GM19467 (cell line): Measurements from ENCODE around the gene ASCC1.
"Not testable (repeated sequence)": the region's sequence is repeated elsewhere in the genome, so short reads cannot be mapped to it uniquely, and the experiment has no call there.

ENCODE experiments used
- ATAC-seq: cut with Tn5 transposase; IDR thresholded peaks from one replicate; pipeline ENCODE4 v1.9.1; 2021; ENCODE audit warnings: mild to moderate bottlenecking, moderate library complexity; ENCODE audit not compliant: unreplicated experiment

The ASCC1 gene

DNA sequence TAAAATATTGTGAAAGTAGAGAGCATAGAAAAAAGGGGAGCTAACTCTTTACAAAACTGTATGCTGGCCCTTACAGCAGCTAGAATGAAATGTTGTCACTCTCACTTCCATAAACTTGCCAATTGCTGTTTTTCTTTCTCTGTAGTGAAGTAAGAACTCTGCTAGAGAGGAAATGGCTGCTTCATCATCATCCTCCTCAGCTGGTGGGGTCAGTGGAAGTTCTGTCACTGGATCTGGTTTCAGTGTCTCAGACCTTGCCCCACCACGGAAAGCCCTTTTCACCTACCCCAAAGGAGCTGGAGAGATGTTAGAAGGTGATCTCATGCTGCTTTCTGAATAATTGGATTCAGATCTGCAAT, 7.6 kb upstream of the ASCC1 start:
- no peak for ATAC-seq

DNA sequence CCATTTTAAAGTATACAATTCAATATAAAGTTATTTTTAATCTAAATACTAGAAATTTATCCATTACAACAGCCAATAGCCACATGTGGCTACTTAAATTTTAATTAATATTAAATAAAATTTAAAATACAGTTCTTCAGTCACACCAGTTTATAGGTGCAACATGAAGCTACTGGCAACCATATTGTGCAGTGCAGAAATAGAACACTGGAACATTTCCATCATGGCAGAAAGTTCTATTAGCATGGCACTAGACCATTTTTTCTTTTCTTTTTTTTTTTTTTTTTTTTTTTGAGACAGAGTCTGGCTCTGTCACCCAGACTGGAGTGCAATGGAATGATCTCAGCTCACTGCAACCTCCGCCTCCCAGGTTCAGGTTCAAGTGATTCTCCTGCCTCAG, 5.2 kb upstream of the ASCC1 start:
- no peak for ATAC-seq

DNA sequence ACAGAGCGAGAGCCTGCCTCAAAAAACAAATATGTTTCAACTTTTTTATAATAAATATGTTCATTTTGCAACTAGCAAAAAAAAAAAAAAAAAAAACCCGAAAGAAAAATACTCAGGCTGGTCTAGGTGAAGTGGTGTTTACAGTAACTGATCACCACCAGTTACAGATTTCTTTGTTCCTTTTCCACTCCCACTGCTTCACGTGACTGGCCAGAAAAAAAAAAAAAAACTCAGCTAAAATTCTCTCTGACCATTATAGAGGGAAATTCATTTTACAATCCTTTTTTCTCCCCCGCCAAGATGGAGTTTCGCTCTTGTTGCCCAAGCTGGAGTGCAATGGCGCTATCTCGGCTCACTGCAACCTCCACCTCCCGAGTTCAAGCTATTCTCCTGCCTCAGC, 4.6 kb upstream of the ASCC1 start:
- no peak for ATAC-seq

DNA sequence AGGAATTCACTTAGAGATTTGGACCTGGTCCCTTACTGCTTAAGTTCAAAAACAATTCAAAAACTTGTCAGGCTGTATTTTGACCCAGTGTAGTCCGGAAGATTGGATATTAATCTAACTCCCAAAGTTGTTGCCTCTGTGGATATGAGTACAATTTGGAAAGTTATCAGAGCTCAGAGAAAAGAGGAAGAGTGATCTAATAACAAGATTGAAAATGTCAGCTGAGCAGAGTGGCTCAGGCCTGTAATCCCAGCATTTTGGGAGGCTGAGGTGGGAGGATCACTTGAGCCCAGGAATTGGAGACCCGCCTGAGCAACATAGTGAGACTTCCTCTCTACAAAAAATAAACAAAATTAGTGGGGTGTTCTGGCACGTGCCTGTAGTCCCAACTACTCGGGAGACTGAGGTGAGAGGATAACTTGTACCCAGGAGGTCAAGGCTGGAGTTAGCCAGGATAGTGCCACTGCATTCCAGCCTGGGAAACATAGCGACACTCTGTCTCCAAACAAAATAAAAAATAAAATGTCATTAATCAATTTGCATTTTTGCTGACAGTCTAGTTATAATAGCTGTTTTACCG, 3.2 kb upstream of the ASCC1 start:
- ATAC-seq = no peak

DNA sequence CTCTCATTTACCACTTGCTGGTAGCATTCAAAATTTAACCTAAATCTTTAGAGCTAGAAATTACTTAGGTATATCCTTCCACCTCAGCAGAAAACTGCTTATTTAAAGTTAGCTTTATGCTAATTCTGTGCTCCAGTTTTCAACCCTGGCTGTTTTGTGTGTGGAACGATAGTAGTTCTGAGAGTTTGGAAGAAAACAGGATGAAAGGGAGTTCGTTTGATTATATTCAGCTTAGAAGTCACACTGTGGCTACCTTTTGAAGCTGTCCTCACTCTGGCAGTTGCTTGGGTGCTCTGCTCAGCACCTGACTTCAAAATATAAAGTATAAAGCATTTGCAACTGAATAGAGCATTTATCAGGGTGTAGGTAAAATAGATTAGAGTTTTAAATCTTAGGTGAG, 2.6 kb upstream of the ASCC1 start:
- ATAC-seq = no peak

DNA sequence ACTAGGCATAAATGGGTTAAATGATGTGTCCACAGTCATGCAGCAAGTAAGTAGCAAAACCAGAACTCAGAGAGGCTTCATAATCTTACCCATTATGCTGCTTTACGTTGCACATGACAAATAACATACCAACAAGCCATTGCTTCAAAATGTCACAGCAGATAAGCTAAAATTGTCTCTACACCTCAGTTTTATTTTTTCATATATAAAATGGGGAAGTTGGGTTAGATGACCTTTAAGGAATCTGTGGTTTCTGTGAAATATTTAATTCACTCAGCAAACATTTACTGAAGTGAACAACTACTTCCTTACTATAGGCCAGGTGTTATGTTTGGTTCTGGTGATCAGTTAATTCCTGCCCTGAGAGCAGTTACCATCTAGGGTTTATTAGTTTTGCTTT, 2.2 kb upstream of the ASCC1 start:
- no peak for ATAC-seq

DNA sequence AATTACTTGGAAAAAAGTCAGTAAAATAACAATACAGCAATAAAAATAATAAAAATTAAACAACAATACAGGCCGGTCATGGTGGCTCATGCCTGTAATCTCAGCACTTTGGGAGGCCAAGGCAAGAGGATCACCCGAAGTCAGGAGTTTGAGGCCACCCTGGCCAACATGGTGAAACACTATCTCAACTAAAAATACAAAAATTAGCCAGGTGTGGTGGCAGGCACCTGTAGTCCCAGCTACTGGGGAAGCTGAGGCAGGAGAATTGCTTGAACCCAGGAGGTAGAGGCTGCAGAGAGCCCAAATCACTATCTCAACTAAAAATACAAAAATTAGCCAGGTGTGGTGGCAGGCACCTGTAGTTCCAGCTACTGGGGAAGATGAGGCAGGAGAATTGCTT, 4.2 kb downstream of the ASCC1 start:
- not testable (repeated sequence) for ATAC-seq

DNA sequence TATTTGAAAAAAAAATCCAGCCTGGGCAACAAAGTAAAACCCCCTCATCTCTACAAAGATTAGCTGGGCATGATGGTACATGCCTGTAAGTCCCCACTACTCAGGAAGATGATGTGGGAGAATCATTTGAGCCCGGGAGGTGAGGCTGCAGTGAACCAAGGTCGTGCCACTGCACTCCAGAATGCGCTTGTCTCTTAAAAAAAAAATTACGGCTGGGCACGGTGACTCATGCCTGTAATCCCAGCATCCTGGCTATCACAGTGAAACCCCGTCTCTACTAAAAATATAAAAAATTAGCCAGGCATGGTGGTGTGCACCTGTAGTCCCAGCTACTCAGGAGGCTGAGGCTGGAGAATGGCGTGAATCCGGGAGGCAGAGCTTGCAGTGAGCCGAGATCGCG, 4.7 kb downstream of the ASCC1 start:
- ATAC-seq = not testable (repeated sequence)

DNA sequence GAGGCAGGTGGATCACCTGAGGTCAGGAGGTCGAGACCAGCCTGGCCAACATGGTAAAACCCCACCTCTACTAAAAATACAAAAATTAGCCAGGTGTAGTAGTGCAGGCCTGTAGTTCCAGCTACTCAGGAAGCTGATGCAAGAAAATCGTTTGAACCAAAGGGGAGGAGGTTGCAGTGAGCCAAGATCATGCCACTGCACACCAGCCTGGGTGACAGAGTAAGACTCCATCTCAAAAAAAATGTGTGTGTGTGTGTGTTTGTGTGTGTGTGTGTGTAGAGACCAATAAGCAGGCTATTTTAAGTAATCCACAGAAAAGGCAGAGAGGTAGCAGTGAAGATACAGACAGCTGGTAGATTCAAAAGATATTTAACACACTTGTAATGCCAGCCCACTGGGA, 7.5 kb downstream of the ASCC1 start:
- not testable (repeated sequence) for ATAC-seq

DNA sequence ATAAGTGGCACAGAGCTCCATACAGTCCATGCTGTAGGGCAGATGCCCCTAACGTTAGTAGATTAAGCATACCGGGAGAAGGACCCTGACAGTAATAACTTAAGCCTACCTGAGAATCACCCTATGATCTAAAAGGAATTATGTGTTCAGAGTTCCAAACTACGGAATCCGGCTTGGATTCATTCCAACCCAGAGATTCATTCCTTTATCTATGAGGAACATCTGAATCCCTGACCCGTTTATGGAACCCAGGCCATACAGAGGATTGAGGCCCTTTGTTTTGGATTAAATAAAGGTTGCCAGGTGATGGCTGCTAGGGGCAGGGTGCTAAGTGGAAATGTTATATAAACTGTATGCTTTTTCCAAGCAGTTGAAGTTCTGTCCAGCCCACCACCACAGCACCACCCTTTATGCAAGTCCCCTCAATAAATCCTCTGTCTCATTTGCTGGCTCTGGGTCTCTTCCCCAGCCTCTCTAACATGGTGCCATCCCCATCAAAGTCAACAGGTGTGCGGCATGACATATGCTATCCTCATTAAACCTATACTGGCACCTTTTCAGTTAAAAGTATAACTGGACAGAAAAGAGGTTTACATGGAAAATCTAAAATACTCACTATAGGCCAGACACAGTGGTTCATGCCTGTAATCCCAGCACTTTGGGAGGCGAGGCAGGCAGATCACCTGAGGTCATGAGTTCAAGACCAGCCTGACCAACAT, 9.4 kb downstream of the ASCC1 start:
- no peak for ATAC-seq

DNA sequence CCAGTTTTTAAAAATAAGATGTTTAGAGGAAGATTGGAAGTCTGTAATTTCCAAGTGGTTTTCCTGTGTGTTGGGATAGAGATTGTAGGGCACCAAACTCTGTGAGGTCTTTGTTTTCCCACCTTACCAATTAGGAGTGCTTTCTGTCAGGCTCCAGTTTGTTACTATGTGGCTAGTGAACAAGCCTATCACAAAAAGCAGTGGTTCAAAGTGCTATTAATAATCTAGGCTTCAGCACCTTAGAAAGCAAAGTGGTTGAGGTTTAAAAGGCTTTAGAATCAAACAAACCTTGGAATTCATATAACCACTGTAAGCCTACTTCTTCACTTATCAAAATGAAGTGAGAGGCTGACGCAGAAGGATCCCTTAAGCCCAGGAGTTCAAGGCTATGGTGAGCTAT, 11.4 kb downstream of the ASCC1 start:
- no peak for ATAC-seq

DNA sequence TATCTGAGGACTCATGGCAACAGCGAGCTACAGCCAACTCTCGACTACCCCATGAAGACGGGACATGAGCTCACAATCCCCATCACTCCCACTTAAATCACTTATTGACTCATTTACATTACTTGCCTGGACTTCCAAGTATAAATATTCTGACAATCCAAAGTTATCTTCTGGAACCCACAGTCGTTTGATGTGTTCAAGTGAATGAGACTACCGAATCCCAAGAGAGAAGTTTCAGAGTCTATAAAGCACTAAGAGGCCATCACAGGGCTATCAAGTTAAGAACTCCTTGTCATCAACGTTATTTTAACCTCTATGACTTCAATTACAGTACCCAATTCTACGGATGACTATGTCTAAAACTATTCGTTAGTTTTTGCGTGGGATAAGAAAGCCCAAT, 11.8 kb downstream of the ASCC1 start:
- ATAC-seq = no peak

DNA sequence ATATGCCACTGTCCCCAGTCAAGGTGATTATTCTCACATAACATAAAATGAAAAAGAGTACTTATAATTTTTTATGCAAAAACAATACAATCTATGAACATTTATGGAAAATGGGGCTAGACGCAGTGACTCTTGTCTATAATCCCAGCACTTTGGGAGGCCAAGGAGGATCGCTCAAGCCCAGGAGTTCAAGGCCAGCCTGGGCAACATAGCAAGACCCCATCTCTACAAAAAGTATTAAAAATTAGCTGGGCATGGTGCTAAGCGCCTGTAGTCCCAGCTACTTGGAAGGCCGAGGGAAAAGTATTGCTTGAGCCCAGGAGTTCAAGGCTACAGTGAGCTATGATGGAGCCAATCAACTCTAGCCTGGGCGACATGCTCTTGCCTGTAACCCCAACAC, 14.8 kb downstream of the ASCC1 start:
- ATAC-seq = no peak

DNA sequence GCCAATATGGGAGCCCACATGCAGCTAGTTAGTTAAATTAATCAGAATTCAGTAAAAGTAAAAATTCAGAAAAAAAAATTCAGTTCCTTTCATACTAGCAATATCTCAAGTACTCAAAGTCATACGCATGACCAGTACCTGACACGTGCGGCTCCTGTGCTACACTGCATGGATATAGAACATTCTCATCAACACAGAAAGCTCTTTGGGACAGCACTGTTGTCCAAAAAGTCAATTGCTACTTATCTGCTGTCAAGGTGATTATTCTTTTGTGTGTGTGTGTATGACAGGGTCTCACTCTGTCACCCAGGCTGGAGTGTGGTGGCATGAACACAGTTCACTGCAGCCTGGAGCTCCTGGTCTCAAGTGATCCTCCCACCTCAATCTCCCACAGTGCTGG, 15.2 kb downstream of the ASCC1 start:
- no peak for ATAC-seq

DNA sequence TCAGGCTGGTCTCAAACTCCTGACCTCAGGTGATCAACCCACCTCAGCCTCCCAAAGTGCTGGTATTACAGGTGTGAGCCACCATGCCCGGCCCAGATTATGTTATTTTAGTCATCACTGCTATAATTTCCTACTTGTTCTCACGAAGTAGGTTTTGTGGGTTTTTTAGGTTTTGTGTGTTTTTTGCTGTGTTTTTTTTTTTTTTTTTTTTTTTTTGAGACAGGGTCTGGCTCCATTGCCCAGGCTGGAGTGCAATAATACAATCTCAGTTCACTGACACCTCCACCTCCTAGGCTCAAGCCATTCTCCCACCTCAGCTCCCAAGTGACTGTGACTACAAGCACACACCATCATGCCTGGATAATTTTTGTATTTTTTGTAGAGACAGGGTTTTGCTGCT, 21.1 kb downstream of the ASCC1 start:
- no peak for ATAC-seq

DNA sequence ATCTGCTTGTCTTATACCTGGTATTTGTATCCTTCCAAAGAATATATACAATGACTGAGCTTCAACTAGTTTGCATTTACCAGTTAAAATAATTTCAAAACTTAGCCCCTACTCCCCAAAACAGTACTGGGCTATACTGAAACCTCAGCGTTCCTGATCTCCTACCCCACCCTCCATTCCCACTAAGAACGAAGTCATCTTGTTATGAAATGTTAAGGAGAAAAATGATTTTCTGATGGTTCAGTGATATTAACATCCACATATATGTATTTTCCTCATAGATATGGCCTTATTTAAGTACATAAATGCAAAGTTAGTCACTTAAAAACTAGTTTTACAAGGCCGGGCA, 29.1 kb downstream of the ASCC1 start:
- no peak for ATAC-seq

DNA sequence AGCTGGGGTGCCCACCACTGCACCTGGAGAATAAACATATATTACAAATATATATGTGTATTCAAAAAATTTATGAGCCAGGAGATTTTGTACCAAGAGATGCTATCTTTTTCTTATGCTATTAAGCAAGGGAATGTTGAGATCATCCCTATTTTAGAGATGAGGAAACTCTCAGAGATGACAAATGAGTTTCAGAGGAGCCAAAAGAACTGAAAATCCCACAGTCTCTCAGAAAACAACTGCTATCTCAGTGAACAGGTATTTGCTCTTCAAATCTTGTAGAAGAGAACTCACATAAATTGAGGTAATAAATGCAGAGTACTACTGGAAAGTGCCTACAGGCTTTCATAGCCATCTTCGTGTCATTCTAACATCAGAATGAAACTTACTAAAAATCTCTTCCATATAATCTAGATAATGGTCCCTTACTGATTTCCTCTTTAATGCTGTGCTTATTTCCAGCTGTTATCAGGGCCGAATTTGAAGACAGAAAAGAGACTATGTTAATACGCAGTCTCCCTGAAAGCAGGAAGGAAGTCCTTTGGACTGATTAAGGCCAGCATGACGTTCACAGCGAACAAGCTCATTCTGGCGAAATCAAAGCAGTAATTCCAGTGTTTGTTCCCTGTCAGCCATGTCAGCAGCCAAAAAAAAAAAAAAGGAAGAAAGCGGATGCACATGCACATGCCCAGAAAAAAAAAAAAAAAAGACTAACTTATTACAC, 29.7 kb downstream of the ASCC1 start:
- no peak for ATAC-seq

DNA sequence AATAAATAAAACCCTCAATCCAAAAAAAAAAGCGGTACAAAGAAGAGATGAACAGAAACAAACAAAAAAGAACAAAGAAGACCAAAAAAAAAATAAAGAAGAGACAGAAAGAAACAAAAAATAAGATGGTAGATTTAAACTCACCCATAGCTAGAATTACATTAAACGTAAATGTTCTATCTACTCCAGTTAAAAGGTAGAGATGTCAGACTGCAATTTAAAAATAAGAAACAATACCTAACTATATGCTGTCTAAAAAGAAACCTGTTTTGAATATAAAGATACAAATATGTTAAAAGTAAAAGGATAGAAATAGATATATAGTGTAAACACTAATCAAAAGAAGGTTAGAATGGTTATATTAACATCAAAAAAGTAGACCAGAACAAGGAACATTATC, 31.9 kb downstream of the ASCC1 start:
- no peak for ATAC-seq

DNA sequence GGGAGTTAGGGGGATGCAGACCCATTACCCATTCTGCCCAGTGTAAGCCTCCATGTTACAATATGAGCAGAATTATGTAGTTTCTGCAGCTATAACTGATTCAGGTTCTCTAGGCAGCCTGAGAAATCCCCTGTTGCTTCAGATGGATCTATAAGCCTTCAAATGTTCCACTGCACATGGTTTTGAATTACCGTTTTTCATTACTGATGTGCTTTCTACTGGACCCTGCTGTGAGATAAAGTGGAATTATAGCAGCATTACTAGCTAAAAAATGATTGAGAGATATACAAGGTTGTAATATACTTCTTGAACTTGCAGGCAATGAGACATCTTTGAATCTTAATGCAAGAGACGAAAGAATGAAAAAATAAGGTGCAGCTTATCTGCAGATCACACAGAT, 38.6 kb downstream of the ASCC1 start:
- ATAC-seq = no peak

DNA sequence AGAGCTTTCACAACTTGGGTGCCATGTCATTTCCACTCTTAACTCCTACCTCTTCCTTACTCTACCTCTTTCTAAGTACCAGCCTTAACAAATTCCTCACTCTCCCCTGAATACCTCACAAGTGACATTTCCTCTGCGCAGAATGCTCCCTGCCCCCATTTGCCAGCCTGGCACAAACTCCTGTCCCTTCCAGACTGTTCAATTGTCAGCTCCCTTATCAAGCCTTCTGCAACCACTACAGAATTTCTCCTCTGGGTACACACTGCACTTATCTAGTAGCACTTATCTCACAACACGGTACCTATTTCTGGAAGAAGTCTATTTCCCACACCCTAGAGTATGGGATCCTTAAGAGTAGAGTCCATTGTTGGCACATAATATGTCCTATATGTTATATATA, 39.4 kb downstream of the ASCC1 start:
- no peak for ATAC-seq

DNA sequence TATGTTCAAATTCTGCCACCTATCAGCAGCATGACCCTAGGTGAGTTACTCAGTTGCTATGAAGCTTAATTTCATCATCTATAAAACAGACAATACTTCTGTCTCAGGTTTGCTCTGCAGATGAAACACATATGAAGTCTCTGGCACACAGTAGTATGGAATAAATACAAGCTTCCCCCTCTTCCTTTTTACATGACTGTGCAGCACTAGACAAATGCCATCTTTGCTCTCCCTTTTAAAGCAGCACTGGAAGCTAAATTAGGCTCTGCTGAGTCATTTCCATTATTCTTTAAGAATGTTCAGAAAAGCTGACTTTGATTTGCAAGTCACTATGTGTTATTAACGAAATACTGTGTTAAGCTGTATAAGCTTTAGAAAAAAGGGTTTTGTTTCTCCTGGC, 40.9 kb downstream of the ASCC1 start:
- no peak for ATAC-seq

DNA sequence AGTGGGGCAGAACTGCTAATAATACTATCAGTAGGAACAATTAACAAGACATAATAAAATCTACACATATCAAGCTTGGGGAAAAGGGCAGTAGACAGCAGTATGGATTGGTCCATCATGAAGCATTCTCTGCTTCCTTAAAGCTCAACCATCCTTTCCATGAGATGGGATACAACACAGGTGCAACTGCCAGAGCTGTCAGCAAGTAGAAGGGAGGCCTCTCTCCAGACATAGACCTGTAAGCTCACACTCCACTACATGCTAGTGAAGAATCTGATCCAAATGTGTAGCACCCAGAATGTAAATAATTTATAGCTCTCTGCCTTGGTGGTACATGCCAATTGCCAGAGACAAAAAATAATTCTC, 41.8 kb downstream of the ASCC1 start:
- ATAC-seq = no peak
